HG02571 (cell line): ENCODE measurements around the gene DGKH.
"Not testable (repeated sequence)": the region's sequence is repeated elsewhere in the genome, so short reads cannot be mapped to it uniquely, and the experiment has no call there.

ENCODE experiments used
- ATAC-seq: cut with Tn5 transposase; IDR thresholded peaks from one replicate; pipeline ENCODE4 v1.9.1; 2021; ENCODE audit warnings: mild to moderate bottlenecking, moderate library complexity; ENCODE audit not compliant: unreplicated experiment

DGKH gene

DNA sequence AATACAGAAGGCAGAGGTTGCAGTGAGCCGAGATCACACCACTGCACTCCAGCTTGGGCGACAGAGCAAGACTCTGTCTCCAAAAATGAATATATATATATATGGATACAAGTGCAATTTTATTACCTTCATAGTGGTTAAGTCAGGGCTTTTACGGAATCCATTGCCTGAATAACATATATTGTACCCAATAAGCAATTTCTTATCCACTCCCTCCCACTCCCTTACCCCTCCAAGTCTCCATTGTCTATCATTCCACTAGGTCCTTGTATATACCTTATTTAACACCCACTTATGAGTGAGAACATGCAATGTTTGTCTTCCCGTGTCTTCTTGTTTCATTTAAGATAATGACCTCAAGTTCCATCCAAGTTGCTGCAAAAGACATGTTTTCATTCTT, 175.2 kb downstream of the DGKH start:
- no peak for ATAC-seq

DNA sequence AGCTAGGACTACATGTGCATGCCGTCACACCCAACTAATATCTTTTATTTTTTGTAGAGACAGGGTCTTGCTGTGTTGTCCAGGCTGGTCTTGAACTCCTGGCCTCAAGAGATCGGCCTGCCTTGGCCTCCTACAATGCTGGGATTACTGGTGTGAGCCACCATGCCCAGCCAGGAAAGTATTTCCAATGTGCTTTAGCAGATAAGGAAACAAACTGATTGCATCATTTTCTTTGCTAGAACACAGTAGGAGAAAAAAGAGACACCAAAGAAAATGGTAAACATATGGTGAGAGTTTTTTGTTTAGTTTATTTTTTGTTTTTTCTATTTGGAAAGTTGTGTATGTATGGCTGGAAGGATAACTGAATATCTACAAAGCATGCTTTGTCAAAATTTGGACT, 176.6 kb downstream of the DGKH start:
- ATAC-seq: no peak

DNA sequence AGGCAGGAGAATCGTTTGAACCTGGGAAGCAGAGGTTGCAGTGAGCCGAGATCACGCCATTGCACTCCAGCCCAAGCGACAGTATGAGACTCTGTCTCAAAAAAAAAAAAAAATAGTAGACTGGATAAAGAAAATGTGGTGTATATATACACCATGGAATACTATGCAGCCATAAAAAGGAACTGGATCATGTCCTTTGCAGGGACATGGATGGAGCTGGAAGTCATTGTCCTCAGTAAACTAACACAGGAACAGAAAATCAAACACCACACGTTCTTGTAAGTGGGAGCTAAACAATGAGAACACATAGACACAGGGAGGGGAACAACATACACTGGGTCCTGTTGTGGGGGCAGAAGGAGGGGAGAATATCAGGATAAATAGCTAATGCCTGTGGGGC, 178.3 kb downstream of the DGKH start:
- ATAC-seq: not testable (repeated sequence)

DNA sequence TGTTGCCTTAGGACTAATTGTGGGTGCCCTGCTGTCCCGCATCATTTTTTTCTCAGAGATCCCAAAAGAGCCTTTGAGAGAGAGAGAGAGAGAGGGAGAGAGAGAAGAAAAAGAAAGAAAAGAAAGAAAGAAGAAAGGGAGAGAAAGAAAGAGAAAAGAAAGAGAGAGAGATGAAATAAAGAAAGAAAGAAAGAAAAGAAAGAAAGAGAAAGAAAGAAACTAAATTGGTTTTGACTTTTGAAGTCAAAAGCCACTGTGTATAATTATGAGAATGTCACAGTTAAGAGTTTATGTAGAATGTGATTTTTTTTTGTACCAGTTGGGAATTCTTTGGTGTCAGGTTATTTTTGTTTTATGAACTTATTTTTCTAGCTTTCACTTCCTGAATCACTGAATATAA, 180.1 kb downstream of the DGKH start:
- no peak for ATAC-seq

DNA sequence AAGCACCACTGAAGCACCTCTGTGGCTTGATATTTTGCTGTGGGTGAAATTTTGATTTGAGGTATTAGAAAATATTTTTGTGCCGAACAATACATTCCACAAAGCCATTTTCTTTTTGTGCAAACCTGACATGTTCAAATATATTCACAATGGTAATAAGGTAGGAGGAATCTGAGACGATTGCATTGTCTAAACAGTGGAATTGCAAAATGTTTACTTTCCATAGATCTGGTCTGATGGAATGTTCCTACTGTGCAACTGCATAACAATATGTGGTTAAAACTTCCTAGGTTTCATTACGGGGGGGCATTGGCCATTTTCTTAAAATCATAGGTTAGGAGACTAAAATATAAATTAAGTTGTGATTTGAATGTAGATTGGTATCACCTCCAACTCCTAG, 180.8 kb downstream of the DGKH start:
- no peak for ATAC-seq

DNA sequence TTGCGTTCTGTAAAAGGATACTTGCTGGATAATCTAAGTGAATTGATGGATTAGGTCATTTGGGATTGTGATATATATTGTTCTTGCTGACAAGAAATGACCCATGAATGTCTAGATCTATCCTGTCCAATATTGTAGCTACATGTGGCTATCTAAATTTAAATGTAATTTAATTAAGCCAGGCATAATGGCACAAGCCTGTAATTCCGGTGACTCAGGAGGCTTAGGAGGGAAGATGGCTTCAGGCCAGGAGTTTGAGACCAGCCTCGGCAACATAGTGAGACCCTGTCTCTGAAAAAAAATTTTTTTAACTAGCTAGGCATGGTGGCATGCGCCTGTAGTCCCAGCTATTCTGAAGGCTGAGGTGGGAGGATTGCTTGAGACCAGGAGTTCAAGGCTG, 184.2 kb downstream of the DGKH start:
- no peak for ATAC-seq

DNA sequence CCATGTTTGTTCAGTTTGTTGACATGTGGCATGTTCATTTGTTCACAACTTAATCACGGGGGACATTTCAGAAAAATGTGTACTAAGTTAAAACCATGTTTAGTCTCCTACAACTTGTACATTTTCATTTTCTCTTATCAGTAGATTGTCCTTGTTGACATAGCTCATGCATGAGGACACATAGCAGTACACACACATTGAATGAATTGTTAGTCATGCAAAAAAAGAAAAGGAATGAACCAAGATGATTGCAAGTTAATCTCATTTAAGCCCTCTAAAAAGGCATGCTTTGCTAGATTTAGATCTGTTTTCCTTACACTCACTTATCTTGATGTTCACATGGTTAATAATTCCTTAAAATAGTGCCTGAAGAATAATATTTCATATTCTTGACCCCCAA, 185.3 kb downstream of the DGKH start:
- ATAC-seq: no peak

DNA sequence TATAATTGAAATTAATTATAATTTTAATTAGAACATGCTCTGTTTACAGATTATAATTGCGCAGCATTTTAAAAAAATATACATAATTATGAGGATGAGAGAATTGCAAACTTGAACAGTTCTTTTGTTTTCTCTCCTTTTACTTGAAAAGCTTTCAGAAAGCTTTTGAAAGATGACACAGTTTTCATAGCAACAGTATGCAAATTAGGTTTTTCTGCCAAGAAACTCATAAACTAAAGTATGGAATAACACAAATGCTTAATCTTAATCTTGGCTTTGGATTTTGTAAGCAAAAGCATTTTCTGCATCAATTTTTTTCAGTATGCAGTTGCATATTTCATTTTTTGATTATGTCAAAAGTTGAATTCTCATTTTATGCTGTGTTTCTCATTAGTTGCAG, 190.7 kb downstream of the DGKH start:
- no peak for ATAC-seq

DNA sequence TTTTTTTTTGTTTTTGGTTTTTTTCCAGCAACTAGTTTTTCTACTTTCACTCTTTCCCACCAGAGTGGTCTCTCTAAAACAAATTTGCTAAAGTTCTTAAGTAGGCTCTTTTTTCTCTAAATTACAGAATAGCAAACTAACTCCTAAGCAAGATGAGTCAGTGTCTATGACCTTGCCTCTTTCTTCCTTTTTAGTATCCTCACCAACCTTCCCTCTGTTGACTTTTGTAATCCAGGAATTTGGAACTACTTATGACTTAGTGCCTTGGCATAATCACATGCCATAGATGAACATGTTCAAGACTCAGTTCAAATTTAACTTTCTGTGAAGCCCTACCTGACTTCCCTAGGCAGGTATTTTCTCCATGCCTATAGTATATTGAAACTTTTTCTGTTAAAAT, 191.2 kb downstream of the DGKH start:
- ATAC-seq: no peak

DNA sequence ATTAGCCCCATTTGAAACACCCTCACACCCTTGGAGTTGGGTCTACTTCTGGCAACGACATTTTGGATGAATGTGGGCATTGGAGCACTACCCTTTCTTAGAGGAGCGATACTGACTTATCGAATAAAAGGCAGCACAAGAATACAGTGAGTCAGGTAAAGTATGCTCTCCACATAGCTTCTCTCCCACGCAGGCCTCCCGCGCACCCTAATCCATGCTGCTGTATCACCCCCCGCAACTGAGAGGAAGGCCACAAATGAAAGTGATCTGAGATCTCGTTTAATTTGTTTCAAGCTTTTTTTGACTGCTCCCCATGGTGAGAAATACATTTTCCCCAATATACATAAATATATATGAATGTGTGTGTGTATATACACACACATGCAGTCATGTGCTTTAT, 198.1 kb downstream of the DGKH start:
- no peak for ATAC-seq

DNA sequence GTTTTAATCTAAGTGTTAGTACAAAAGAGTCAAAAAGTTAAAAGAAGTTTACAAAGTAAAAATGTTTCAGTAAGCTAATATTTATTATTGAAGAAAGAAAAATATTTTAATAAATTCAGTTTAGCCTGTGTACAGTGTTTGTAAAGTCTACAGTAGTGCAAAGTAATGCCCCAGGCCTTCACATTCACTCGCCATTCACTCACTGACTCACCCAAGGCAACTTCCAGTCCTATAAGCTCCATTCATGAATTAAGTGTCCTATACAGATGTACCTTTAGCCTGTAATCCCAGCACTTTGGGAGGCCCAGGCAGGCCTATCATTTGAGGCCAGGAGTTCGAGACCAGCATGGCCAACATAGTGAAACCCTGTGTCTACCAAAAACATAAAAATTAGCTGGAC, 199.4 kb downstream of the DGKH start:
- ATAC-seq: no peak

DNA sequence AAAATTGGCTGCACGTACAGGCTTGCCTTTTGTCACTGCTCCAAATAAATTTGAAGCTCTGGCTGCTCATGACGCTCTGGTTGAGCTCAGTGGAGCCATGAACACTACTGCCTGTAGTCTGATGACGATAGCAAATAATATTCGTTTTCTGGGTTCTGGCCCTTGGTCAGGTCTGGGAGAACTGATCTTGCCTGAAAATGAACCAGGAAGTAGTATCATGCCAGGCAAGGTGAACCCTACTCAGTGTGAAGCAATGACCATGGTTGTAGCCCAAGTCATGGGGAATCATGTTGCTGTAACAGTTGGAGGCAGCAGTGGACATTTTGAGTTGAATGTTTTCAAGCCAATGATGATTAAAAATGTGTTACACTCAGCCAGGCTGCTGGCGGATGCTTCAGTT, 207.4 kb downstream of the DGKH start:
- ATAC-seq: no peak

DNA sequence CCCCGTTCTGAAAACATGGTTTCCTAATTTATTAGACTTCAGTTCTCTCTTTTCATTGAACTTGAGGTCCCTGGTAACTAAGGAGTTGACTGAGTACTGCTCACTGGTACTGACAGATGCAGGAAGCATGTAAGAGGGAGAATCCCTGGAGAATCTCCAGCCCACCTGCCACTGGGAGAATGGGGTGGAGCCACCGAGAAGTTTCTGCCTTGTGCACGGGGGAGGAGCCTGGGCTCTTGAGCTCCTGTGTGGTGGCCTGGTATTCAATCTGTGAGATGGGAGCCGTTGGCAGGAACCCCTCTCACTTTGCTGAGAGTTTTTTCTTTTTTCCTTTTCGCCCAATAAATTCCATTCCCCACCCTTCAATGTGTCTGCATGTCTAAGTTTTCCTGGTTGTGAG, 210.3 kb downstream of the DGKH start:
- no peak for ATAC-seq

DNA sequence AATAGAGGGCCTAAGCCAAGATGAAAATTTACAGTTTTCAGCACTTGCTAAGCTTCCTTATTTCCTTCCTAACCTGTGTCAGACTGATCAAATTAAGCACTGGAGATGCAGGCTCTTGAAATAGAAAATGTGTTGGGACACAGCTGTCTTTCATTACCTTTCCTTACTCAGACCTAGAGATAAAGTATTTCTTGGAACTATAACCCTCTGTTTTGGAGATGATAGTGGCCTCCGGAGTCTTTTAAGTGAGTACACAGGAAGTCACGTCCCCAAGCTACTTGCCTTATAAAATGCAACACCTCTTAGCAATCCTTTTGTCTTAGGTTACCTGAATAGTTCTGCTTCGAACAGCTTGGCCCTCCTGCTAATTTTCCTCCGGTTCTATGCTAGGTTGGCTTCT, 211.1 kb downstream of the DGKH start:
- no peak for ATAC-seq

DNA sequence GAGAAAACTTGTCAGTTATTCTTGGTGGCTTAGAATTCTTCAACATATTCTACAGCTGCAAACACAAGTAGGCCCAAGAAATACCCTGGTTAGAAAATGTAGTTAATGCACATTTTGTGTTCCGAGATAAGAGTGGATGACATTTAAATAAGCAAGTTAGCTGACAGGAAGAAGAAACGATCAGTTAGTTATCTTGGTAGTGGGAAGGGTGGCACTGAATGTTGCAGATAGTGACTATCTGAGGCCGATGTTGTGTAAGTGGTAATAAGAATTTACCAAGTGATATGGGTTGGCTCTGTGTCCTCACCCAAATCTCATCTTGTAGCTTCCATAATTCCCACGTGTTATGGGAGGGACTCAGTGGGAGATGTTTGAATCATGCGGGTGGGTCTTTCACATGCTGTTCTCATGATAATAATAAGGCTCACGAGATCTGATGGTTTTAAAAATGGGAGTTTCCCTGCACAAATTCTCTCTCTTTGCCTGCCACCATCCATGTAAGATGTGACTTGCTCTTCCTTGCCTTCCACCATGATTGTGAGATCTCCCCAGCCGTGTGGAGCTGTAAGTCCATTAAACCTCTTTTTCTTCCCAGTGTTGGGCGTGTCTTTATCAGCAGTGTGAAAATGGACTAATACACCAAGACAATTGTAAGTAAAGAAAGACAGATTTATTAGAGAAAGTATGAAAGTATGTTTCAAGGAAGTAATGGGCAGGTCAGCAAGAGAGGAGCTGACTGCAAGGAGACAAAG, 212.6 kb downstream of the DGKH start:
- no peak for ATAC-seq

DNA sequence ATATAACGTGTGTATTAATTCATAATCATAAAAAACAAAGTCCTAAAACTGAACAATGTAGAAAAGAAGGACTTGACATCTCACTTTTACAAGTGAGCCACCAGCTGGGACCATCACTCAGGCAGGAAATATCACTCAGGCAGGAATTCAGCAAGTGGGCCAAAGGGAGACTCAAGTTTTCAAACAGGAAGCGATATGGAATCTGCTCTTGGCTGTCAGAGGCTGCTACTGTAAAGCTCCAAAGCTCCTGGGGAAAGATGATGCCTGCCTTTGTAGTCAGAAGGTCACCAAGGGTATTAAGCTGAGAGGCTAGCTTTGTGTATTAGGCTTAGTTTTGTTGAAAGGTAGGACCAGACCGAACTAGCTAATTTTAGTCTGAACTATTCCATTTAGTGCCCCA, 218.0 kb downstream of the DGKH start:
- ATAC-seq: no peak

DNA sequence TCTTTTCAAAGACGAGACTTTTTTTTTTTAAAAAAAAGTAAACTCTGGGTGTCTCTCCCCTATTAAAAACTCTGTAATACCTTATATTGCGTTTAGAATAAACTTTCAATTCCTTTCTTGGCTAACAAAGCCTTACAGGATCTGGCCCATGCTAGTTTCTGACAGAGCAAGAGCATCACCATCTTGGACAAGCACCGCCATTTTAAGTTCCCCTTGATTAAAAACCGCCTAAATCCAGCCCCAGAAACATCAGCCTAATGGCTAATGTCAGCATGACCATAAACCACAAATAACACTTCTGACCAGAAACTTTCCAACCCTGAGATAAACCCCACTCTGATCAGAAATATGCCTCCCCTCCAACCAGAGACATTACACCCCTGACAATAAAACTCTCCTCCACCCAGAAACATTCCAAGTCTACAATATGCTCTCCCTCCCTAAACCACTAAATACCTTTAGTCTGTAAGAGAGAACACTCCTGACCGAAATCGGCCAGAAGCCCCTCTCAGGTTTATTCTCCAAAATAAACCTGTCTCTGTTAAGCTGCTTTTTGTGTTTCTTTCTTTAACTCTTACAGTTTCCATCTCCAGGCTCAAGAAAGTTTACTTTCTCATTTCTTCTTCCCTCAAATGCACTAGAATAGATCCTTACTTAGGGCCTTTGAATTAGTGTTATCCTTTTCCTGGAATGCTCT, 221.9 kb downstream of the DGKH start:
- ATAC-seq: no peak

DNA sequence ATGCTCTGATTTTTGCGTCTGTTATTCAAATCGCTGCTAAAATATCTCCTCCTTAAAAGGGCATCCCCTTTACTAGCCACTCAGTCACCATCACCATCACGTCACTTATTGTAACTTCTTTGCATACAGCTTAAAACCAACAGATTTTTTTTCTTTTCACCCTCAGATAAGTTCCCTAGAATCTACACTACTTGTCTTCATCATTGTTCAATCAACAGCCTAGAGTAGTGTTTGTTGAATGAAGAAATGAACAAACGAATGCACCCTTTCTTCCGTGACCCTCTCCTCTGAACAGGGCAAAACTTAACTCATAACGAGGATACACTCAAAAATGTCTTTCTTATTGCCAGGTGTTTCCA, 222.4 kb downstream of the DGKH start:
- ATAC-seq: no peak

DNA sequence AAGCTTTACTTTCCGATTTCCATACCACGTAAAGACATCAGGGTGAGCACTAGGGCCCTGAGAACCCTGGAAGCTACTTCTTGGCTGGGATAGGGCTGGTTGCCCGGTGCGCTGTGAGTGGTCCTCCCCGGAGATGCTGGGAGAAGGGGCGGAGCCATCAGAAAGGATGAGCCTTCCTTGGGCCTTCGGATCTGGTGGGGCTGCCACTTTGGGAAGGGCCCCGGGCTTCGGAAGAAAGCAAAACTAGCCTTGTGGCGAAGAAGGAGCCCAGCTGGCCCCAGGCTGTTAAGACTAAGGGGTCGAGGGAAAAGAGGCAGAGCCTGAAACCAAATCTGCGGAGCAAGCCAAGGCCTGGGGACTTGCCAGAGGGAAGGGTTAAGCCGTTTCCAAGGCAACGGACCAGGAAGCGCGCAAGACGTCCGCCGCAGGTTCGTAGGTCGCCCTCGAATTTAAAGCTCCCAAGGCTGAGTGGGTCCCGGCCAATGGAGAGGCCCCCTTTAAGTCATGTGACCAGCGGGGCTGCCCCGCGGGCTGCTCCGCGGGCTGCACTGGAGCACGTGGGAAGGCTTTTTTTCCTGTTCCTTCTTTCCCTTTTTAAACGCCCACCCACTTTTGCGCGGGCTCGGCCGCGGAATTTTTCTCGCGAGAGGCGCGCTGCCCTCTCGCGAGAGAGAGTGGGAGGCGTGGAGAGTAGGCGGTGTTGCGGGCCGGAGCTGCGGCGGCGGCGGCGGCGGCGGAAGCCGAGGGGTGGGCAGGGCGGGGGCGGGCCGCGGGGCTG, 223.1 kb downstream of the DGKH start:
- peak; percentile 83 for ATAC-seq

DNA sequence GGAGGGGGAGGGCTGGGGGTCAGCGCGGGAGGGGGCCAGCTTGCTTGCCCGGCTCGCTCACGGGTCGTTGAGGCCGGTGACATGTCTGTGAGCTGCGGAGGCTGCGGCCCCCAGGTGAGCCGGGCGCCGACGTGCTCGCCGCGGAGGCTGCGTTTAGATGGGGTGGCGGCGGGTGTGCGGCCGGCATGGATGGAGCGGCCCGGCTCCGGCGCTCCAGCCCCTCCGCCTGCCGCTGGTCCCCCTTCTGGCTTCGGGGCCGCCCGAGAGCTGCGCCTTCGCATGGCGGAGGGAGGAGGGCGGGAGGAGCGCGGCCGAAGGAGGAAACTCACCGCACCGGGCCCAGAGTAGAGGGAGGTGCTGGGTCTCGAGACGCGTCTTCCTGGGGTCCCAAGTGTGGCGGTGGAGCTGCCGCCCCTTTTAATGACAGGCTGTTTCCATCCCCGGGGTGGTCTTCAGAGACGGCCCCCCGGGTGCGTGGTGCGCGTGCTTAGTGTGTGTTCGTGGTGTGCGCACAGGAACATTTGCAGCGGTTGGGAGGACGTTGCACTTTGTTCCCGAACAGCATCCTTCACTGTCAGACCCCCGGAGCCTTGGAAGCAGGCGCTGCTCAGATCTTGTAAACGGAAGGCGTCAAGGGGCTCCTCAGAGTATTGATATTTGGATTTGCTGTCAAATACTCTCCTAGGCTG, 223.8 kb downstream of the DGKH start, which contains the start of gene AKAP11:
TSS of gene AKAP11 (plus strand) at position 38 of the 689 bp plus-strand sequence. CDS start 14,197 bp downstream, outside the sequence.
- ATAC-seq: peak; percentile 24

DNA sequence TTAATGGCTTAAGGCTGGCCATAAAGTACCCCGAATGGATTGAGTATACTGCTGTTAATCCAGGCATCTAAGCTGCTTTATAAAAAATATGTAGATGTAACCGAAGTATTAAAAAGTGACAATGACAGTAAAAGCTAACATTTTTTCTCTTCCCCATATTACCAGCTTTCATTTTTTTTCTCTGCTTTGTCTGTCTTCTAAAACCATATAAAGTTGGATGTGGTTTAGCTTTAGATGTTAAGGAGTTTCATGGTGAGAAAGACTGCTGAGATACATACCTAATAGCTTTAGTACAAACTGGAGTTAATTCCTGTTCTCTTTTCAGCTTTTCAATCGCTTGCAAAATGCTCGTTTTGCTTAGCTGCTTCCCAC, 224.3 kb downstream of the DGKH start:
- ATAC-seq: no peak
